OCI-LY7 (cell line): ENCODE data around the gene SLC43A1.

ENCODE experiments used
- EZH2phosphoT487 ChIP-seq: fragments of 200-600 bp; sonication (generic); IDR thresholded peaks from 2 replicates; pipeline ENCODE4 v1.6.1; 2018; ENCODE audit warnings: low read depth, borderline replicate concordance, mild to moderate bottlenecking, mixed run types, antibody characterized with exemption, low read length, moderate library complexity, mixed read lengths
- TF ChIP-seq, protein P1 (sequence below): fragments of 200-600 bp; sonication (generic); conservative IDR thresholded peaks from 2 replicates; pipeline ENCODE4 v1.5.1; 2014; ENCODE audit warnings: mild to moderate bottlenecking, antibody characterized with exemption, low read length, moderate library complexity, mixed read lengths

DNA sequence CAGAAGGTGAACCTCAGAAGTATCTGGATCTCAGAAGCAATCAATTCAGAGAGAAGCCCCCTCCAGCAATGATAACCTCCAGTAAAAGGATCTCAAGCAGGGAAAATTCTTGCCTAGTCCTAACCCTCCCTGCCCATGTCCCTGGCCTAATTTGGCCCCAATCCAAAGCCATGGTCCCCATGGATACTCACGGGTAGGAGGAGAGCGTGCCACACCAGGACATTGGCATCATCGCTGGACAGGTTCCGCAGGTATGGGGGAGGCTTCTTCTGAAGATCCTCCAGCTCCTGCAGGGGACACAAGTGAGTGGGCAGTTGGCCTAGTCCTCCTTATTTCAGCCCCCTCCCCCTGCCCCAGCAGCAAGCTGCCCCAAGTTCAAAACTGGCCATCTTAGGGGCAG, 44.6 kb upstream of the SLC43A1 start:
- TF ChIP-seq, protein P1, sequence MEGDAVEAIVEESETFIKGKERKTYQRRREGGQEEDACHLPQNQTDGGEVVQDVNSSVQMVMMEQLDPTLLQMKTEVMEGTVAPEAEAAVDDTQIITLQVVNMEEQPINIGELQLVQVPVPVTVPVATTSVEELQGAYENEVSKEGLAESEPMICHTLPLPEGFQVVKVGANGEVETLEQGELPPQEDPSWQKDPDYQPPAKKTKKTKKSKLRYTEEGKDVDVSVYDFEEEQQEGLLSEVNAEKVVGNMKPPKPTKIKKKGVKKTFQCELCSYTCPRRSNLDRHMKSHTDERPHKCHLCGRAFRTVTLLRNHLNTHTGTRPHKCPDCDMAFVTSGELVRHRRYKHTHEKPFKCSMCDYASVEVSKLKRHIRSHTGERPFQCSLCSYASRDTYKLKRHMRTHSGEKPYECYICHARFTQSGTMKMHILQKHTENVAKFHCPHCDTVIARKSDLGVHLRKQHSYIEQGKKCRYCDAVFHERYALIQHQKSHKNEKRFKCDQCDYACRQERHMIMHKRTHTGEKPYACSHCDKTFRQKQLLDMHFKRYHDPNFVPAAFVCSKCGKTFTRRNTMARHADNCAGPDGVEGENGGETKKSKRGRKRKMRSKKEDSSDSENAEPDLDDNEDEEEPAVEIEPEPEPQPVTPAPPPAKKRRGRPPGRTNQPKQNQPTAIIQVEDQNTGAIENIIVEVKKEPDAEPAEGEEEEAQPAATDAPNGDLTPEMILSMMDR: no peak
- no peak for TF ChIP-seq EZH2phosphoT487
